GM04504 (cell line): Measurements from ENCODE around the gene MR1.
A peak's percentile ranks its signal among the peaks of the same experiment; 100 is the strongest.
"Not testable (repeated sequence)": the region's sequence is repeated elsewhere in the genome, so short reads cannot be mapped to it uniquely, and the experiment has no call there.

Source experiments
- DNase-seq: peaks from one replicate; pipeline ENCODE4 v3.0.0-alpha.2; 2012; ENCODE audit warnings: low read depth

The MR1 gene

DNA sequence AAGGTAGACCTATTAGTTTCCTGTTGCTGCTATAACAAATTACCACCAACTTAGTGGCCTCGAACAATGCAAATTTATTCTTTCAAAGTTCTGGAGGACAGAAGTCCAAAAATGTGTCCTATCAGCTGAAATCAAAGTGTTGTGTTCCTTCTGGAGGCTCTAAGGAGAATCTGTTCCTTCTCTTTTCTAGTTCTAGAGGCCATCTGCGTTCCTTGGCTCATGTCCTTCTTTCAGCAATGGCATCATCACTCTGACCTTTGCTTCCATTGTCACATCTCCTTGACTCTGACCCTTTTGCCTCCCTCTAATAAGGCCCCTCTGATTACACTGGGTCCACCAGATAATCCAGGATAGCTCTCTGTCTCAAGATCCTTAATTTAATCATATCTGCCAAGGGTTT, 1.2 kb upstream of the MR1 start:
- no peak for DNase-seq

DNA sequence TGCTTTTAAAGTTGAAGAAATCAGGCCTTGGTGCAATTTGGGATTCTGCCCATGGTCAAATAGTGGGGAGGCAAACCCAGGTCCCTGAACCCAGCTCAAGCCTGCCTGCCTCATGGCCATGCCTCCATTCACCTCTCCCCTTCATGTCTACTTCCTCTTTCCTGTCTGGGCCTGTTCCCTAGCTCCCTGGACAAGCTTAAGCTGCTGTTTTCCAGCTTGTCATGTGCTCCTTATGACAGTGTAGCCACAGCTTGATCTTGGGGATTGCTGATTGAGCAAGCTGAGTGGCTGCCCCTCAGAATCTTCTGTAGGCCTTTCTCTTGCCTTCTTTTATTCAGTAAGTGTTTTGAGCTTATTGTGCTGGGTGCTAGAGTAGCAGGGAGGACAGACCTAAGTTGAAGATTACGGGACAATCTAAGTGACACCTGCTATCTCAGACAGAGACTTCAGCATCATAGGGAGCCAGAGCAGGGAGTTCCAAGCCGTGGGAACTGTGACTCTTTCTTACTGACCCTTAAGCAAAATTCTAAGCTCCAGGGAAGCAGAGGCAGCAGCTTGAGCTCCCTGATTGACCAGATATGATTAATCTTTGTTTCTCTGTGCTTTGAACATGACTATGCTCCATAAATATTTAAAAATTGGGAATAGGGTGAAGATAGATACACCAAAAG, 520 bp upstream of the MR1 start:
- no peak for DNase-seq

DNA sequence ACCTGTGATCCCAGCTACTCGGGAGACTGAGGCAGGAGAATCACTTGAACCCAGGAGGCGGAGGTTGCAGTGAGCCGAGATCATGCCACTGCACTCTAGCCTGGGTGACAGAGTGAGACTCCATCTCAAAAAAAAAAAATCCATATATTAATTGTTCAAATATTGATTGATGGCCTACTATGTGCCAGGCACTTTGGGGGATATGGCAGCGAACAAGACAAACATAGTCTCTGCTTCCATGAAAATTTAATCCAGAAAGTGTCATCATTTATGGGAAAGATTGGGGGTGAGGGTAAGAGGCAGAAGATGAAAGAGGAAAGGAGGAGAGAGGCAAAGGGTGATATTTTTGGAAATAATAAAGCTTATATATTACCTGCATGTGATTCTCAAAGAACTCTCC, 1.4 kb downstream of the MR1 start:
- DNase-seq: not testable (repeated sequence)

DNA sequence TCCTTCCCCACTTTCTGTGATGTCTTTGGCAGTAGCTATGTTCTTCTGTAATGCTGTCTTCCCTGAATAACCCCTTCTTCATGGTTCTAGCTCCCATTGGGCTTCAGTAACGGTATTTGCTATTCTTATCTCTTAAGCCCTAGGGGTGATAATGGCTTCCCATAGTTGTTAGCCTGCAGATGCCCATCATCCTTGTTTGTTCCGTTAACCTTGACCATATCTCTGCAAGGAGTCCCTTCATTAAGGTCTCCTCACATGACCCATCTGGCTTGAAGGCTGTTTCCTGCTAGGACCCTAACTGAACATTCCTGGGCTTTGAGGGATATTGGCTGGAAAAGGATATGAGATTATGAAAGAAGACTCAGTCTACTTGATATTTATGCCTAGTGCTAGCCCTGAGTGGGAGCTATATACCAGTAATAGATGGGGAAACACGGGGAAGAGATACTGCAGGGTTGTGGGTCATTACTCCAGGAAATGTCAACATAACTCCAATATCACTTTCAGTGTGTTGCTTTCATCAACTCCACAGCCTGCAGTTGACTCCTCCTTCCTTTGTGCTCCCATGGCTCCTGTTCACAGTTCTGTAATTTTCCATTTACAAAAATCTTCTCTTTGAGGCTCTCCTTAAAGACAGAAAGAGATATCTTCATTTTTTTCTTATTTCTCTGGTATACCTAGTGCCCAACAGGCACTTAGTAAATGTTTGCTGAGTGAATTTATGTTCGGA, 2.5 kb downstream of the MR1 start:
- no peak for DNase-seq

DNA sequence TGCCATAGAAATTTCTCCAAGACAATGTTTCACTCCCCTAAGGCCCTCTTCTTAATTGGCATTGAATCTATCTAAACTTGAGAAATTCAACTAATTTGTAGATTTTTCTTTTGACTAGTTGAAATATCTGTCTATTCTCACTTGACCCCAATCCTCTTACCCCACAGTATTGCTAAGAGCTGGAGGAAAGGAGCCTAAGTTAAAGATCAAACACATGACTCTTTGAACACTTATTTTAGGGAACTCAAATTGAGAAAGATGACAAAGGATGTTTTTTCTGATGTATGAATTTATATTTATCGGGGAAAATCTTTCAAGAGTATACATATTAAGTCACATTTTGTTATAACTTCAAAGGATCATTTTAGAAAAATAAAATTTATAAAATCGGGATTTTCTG, 3.6 kb downstream of the MR1 start:
- DNase-seq: no peak

DNA sequence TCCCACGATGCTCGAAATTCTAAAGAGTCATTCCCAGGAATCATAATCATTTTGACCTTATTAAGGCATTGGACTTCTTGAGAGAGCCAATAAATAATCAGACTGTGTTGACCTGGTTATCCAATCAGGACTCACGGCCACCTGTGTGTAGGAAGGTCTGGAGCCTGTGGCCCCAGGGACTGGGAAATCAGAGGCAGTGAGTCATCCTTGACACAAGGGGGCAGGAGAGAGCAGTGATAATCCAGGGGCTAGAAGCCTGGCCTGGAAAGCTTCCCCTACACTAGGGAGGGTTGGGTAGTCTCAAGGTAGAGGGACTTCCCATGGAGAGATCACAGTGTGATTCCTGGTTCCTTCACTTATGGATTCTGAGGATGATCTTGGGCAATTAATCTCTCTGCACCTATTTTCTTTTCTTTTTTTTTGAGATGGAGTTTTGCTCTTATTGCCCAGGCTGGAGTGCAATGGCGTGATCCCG, 4.7 kb downstream of the MR1 start:
- DNase-seq: peak; percentile 33

DNA sequence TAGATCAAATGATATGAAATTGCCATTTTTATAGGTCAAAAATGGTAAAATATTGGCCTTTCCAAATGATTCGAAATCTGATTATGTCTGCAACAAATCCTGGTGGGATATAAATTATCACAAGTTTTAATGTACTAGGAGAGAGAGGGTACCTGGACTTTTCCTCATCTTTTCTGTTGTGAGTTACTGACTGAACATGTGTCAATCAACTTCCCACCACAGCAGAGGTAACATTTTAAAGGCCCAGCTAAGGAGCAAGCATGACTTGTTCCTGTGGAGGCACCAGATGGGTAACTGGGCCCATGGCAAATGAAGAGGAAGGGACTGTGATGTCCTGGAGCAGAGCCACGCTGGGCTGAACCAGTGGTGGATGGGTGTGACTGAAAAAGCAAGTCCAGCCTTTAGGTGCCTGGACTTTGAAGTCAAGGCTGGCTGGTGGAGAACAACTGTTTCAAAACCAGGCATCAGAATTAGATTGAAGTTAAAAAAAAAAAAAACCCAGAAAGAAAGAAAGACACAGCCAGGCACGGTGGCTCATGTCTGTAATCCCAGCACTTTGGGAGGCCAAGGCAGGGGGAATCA, 6.6 kb downstream of the MR1 start:
- no peak for DNase-seq

DNA sequence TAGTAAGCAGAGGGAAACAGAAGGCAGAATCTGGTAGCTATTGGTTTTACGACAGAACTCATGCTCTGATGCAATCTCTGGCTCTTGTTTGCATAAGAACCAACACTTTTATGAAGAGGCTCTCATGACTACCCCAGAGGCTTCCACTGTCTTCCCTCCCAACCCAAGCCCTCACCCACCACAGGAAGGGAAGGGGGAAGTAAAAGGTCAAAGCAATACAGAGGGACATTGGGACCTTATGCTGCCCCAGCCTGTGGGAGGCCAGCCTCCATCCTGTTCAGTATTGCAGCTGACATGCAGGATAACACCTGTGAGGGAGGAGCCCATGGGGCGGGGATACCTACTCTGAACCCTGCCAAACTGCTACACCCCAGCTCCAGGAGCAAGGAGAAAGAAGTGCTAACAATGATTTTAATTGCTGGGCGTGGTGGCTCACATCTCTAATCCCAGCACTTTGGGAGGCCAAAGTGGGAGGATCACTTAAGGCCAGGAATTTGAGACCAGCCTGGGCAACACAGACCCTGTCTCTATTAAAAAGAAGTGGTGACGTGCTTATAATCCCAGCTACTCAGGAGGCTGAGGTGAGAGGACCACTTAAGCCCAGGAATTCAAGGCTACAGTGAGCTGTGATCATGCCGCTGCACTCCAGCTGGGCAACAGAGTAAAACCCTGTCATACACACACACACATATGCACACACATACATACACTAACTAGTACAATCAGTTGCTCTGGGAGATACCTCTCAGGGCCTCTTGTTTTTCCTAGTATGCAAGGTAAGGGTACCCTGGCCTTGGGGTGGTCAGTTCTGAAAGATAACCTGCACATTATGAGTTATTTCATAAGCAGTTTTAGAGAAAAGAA, 9.5 kb downstream of the MR1 start:
- no peak for DNase-seq

DNA sequence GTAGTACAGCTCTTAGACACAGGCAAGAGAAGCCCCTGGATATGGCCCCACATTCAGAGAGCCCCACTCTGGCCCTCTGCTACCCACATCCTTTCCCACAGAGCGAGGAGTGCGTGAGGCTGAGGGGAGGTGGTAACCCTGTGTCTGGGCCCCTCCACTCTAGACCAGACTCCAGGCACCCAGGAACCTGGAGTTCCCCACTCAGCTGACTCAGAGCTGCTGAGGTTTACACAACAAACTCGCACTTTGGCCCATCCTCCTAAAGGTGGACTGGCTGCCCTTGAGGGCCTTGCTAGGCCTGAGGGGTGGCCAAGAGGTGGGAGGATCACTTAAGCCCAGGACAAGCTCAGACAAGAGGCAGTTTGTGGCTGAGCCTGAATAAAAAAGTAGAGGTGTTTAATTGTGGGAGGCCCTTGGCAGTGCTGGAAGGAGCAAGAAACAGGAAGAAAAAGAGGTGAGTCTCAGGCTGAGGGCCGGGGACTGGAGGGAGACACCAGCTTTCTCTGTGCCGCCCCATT, 10.7 kb downstream of the MR1 start:
- no peak for DNase-seq

DNA sequence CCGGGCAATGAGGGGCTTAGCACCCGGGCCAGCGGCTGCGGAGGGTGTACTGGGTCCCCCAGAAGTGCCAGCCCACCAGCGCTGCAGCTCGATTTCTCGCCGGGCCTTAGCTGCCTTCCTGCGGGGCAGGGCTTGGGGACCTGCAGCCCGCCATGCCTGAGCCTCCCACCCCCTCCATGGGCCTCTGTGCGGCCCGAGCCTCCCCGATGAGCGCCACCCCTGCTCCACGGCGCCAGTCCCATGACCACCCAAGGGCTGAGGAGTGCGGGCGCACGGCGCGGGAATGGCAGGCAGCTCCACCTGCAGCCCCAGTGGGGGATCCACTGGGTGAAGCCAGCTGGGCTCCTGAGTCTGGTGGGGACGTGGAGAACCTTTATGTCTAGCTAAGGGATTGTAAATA, 12.2 kb downstream of the MR1 start:
- DNase-seq: not testable (repeated sequence)

DNA sequence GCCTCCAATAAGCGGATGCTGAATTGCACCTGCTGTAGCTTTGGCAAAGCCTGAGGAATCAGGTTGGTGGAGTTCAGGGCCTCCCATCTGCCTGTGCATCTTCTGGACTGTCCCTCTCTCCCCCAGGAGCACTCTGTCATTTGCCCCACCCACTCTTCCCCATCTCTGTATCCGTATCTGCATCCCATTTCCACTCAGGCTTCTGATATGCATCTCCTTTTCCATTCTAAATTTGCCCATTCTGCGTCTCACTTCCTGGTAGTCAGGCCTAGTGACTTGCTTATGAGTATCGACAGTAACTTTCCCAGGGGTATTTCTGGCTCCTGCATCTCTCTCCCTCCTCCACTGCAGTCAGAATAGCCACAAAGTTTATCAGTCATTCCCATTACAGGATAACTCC, 15.6 kb downstream of the MR1 start:
- no peak for DNase-seq

DNA sequence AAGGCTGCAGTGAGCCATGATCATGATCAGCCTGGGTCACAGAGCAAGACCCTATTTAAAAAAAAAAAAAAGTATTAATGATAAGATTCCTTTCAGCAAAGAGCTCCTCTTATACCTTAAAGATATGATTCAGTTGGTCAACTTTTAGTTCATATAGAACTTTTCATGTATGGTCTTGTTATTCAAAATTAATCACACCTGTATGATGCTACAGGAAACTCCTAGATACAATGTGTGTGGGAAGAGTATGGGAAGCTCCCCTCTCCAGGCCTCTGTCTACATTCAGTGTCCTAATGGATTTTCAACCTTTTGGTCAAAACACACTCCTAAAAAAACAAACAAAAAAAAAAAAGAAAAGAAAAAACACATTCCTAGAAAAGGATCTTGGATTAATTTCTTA, 17.1 kb downstream of the MR1 start:
- DNase-seq: no peak

DNA sequence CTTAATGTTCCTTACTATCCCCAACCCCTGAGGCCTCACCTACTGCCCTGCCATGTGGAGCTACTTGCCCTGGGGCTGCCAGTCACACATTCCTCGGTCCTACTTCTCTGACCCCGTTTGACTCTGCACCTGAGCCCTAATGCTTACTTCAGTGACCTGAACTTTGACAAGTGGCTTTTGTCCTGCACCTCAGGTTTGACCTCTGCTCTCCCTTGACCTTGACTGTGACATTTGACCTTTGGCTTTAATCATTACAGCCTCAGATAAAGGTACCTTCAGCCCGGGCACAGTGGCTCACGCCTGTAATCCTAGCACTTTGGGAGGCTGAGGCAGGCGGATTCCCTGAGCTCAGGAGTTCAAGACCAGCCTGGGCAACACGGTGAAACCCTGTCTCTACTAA, 22.8 kb downstream of the MR1 start:
- DNase-seq: no peak

DNA sequence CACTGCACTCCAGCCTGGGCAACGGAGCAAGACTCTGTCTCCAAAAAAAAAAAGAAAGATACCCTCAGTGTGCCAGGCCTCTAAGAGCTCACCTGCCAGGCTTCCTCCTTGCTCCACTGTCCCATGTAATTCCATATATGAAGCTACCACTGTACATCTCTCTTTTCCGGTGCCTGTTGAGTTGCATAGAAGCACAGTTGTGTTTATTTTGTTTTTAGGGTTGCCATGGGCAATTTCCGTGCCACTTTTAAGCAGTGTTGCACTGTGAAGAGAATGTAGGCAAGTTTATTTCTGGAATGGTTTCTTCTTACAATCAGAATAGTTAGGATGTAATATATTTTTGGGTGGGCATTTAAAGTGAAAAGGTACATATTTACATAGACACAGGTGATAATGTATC, 23.3 kb downstream of the MR1 start:
- DNase-seq: no peak

DNA sequence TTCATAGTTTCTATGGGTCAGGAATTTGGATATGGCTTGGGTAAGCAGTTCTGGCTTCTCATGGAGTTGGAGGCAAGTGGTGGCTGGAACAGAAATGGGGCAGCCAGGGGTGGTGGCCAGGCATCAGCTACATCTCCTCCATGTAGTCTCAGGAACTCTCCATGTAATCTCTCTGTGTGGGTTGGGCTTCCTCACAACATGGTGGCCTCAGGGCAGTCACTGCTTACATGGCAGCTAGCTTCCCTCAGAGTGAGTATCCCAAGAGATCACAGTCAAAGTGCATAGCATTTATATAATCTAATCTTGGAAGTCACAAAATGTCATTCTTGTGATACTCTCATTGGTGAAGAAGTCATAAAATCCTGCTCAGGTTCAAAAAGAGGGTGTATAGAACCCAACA, 25.7 kb downstream of the MR1 start:
- DNase-seq: no peak

DNA sequence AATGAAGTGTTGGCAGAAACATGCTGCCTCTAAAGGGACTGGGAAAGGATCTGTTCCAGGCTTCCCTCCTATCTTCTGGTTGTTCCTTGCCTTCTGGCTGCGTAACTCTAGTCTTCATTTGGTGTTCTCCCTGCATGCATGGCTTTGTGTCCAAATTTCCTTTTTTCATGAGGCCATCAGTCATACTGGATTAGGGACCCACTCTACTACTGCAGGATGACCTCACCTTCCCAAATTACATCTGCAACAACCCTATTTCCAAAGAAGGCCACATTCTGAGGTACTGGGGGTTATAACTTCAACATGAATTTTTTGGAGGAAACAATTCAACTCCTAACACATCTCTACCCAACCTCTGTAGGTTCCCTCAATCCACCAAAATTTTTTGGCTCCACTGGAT, 26.3 kb downstream of the MR1 start:
- DNase-seq: no peak

DNA sequence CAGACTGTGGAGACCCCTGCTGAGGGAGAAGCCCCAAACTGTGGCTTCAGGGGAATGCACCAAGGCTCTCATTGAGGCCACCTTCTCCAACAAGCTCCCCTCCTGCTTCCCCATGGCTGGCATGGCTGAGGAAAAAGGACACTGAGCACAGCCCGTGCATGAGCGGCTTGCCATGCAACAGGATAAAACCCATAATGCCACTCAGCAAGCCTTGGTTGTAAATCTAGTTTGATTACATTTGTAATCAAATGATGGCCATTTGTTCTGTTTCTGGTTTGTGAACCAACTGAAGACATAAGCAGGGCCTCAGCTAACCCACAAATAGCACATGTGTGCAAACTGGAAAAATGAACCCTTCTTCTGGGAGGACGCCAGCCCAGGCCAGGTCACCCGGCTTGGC, 27.2 kb downstream of the MR1 start:
- DNase-seq: not testable (repeated sequence)

DNA sequence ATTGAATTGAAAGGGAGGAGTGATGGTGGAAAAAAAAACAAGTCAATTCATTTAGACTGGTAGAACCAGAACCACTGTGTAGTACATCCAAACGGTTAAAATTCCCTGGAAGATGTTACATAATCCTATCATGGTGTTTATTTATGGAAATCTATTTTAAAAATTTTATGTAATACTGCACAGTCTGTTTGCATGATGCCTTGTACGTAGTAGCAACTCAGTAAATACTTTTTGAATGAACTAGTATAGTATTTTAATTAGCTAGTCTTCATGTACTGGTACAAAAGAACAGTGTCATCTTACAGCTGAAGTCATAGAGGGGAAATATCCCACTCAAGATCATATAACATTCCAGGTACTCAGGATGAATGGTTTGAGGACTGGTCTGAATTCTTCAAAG, 27.7 kb downstream of the MR1 start:
- DNase-seq: no peak

DNA sequence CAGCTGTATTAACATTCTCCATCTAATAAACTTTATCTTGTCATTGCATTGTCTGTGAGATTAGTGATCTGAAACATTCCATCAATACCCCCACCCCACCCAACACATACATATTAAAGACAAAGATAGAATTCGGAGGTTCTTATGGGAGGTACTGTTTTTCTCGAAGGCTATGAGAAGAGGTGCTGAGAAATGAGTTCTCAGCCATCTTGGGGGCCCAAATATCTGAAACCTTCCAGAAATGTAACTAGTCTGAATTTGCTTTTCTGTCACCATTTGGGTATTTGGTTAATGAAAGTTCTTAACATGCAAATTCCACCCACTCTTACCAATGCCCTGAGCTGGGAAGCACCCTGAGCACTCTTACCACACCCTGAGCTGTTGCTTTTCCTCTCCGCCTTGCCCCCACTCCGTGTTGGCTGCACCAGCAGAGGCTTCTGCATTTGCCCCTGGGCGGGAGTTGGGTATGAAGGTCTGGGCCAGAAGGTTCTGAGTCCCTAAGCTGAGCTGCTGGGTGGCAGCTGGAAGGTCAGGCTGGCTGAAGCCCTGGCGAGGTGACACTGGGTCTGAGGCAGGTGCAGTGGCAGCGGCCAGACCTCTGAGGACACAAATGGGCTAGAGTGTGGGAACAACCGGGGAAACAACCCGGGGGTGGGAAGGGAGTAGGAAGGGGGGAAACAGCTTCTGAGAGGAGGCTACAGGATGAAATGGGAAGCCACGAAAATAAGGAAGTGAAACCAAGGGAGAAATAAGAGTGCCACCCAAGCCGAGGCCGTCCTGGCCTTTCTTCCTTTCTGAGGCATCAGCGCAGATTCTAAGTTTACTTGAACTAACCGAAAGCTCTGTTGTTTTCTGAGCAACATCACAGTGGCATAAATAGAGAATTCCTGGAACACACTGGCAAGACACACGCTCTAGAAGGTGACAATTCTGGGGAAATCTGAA, 28.4 kb downstream of the MR1 start:
- no peak for DNase-seq

DNA sequence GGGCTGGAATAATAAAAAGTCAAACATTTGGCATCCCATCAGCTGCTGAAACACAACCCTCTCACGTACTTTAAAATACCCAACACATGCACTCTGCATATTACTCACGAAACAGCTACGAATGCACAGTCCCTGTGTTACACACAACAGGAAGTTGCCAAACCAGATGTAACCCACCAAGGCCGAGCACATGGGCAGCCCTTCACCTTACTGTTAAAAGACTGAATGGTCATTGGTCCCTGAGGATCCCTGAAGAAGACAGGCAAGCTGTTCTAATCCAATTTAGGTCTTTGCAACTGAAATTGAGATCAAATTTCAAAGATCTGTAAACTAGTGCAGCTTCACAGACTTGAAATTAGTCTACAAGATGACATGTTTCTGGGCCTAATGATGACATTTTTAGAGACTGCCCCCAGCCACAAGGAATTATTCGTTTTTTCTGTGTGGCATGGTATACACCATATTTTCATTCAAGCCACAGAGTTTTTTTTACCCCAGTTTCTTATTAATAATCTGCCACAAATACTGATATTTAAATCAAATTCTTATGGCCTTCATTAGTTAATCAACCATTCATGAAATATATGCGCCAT, 29.1 kb downstream of the MR1 start:
- peak; percentile 51 for DNase-seq
